Measurements from ENCODE around the gene RFX6.

RFX6 gene

GRCh38 chr6:116924245-116924644, 47.2 kb downstream of the RFX6 start:
- TF ChIP-seq FOXP2 (optimal IDR thresholded peaks at IDR 0.05; ENCODE audit: borderline replicate concordance, extremely low read depth, extremely low read length, insufficient read depth) (no peak), SIN3A (IDR thresholded peaks at IDR 0.05; ENCODE audit: borderline replicate concordance, insufficient read depth, low read length) (no peak), TAF1 (IDR thresholded peaks at IDR 0.05; ENCODE audit: borderline replicate concordance, insufficient read depth, low read length) (no peak), POLR2AphosphoS5 (IDR thresholded peaks at IDR 0.05; ENCODE audit: low read depth, low read length) (no peak)
- TF ChIP-seq, protein P1, sequence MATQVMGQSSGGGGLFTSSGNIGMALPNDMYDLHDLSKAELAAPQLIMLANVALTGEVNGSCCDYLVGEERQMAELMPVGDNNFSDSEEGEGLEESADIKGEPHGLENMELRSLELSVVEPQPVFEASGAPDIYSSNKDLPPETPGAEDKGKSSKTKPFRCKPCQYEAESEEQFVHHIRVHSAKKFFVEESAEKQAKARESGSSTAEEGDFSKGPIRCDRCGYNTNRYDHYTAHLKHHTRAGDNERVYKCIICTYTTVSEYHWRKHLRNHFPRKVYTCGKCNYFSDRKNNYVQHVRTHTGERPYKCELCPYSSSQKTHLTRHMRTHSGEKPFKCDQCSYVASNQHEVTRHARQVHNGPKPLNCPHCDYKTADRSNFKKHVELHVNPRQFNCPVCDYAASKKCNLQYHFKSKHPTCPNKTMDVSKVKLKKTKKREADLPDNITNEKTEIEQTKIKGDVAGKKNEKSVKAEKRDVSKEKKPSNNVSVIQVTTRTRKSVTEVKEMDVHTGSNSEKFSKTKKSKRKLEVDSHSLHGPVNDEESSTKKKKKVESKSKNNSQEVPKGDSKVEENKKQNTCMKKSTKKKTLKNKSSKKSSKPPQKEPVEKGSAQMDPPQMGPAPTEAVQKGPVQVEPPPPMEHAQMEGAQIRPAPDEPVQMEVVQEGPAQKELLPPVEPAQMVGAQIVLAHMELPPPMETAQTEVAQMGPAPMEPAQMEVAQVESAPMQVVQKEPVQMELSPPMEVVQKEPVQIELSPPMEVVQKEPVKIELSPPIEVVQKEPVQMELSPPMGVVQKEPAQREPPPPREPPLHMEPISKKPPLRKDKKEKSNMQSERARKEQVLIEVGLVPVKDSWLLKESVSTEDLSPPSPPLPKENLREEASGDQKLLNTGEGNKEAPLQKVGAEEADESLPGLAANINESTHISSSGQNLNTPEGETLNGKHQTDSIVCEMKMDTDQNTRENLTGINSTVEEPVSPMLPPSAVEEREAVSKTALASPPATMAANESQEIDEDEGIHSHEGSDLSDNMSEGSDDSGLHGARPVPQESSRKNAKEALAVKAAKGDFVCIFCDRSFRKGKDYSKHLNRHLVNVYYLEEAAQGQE (IDR thresholded peaks at IDR 0.05; ENCODE audit: insufficient read depth in 1 of 2, low read depth in 2 of 2, low read length in 2 of 2), result no peak

DNA sequence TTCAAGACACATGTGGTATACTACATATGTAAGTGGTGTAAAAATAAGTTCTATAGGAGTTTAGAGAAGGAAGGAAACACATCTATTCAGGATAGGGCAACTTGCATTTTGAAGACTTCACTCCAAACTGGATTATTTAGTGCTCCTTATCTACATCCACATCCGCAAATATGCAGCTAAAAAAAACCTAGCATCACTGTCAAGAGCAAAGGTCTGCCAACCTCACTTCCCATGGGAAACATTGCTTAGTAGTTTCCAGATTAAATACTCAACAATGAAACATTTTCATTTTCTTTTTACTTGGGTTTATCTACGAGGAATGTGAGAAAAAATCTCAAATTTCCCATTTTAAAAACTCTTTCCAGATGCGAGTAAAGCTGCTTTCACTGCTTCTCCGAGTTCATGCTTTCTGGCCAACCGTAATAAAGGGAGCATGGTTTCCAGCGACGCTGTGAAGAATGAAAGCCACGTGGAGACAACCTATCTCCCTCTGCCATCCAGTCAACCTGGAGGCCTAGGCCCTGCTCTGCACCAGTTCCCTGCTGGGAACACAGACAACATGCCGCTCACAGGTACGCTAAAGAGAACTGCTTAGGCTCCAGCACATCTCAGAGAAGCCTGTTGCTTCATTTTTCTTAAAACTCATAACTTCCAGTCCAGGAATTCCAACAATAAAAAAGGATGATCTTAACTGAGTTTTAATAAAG, 48.2 kb downstream of the RFX6 start:
- no peak for TF ChIP-seq SIN3A (IDR thresholded peaks at IDR 0.05; ENCODE audit: borderline replicate concordance, insufficient read depth, low read length)
- no peak for TF ChIP-seq POLR2AphosphoS5 (IDR thresholded peaks at IDR 0.05; ENCODE audit: low read depth, low read length)
- no peak for TF ChIP-seq FOXP2 (optimal IDR thresholded peaks at IDR 0.05; ENCODE audit: borderline replicate concordance, extremely low read depth, extremely low read length, insufficient read depth)
- no peak for TF ChIP-seq TAF1 (IDR thresholded peaks at IDR 0.05; ENCODE audit: borderline replicate concordance, insufficient read depth, low read length)
- TF ChIP-seq, protein P1 (IDR thresholded peaks at IDR 0.05; ENCODE audit: insufficient read depth in 1 of 2, low read depth in 2 of 2, low read length in 2 of 2), result no peak

- TF ChIP-seq POLR2AphosphoS5 (IDR thresholded peaks at IDR 0.05; ENCODE audit: low read depth, low read length) (no peak), FOXP2 (optimal IDR thresholded peaks at IDR 0.05; ENCODE audit: borderline replicate concordance, extremely low read depth, extremely low read length, insufficient read depth) (no peak), SIN3A (IDR thresholded peaks at IDR 0.05; ENCODE audit: borderline replicate concordance, insufficient read depth, low read length) (no peak), TAF1 (IDR thresholded peaks at IDR 0.05; ENCODE audit: borderline replicate concordance, insufficient read depth, low read length) (no peak)
- TF ChIP-seq, protein P1 (IDR thresholded peaks at IDR 0.05; ENCODE audit: insufficient read depth in 1 of 2, low read depth in 2 of 2, low read length in 2 of 2), result no peak
Measured at GRCh38 chr6:116928677-116929076, 51.6 kb downstream of the RFX6 start.

DNA sequence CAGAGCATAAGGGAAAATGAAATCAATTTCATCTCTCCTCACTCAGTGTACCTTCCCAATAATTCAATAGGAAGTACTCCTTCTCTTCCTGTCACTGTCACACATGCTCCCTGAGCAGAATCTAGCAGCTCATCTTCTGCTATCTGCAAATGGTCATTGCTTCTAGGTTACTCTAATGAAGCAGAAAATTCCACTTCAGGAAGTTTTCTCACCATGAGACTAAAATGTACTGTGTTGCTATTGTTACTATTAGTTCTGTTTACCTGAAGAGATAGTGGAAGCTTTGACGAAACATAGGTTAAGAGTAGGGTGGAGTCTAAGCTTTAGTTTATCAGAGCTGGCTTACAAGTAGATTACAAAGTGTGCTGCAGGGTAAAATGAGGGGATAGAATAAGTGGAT, 52.8 kb downstream of the RFX6 start:
- TF ChIP-seq TAF1 (IDR thresholded peaks at IDR 0.05; ENCODE audit: borderline replicate concordance, insufficient read depth, low read length) (no peak), FOXP2 (optimal IDR thresholded peaks at IDR 0.05; ENCODE audit: borderline replicate concordance, extremely low read depth, extremely low read length, insufficient read depth) (no peak), POLR2AphosphoS5 (IDR thresholded peaks at IDR 0.05; ENCODE audit: low read depth, low read length) (no peak), SIN3A (IDR thresholded peaks at IDR 0.05; ENCODE audit: borderline replicate concordance, insufficient read depth, low read length) (no peak)
- TF ChIP-seq, protein P1 (IDR thresholded peaks at IDR 0.05; ENCODE audit: insufficient read depth in 1 of 2, low read depth in 2 of 2, low read length in 2 of 2), result no peak
